Measurements from ENCODE around the gene CLNK. TPM values are rescaled to one million over a fixed set of nuclear protein-coding genes. Genes with fewer than 3 reads are reported as not detected.

The CLNK gene
- total and polyA plus RNA-seq, 2 of the 8 experiments (the other 6 are each of a cell fraction or from before 2014, with no cell fraction given) = not detected

GRCh38 chr4:10730019-10730418 lies 45.5 kb upstream of the CLNK start:
- H2BK20ac ChIP-seq (ENCODE audit: low read length) = no peak overlapping the region
- no peak overlapping the region for H3K4ac ChIP-seq (replicated peaks; ENCODE audit: insufficient read length, low read depth, low read length)
- H3K9me3 ChIP-seq (ENCODE audit: insufficient read depth in 2 of 2, low read depth in 1 of 2, low read length in 1 of 2) = no peaks in the 10 kb centered on the region
- TF ChIP-seq YY1 (IDR thresholded peaks at IDR 0.05; ENCODE audit: low read depth, low read length) = no peak
- no peak for TF ChIP-seq SP2 (IDR thresholded peaks at IDR 0.05; ENCODE audit: low read length)
- no peak for TF ChIP-seq CREB1 (IDR thresholded peaks at IDR 0.05)
- no peak for TF ChIP-seq CEBPB (IDR thresholded peaks at IDR 0.05; ENCODE audit: low read depth, low read length)
- no peak for TF ChIP-seq RXRA (IDR thresholded peaks at IDR 0.05; ENCODE audit: insufficient read depth, low read depth, low read length)
- TF ChIP-seq SIRT6 (IDR thresholded peaks at IDR 0.05; ENCODE audit: low read length) = no peak
- TF ChIP-seq POLR2AphosphoS5 (IDR thresholded peaks at IDR 0.05; ENCODE audit: low read depth, low read length) = no peak
- TF ChIP-seq TAF7 (optimal IDR thresholded peaks at IDR 0.05; ENCODE audit: borderline replicate concordance, low read depth, low read length) = no peak
- no peak for TF ChIP-seq SP4 (IDR thresholded peaks at IDR 0.05; ENCODE audit: low read length)
- no peak for TF ChIP-seq TCF12 (IDR thresholded peaks at IDR 0.05; ENCODE audit: low read depth, low read length)
- no peak for TF ChIP-seq EZH2 (IDR thresholded peaks at IDR 0.05; ENCODE audit: low read depth, low read length, severe bottlenecking)
- TF ChIP-seq TEAD4 (IDR thresholded peaks at IDR 0.05; ENCODE audit: low read depth, low read length) = no peak
- TF ChIP-seq USF2 (IDR thresholded peaks at IDR 0.05; ENCODE audit: low read length) = no peak
- no peak for TF ChIP-seq POLR2A (IDR thresholded peaks at IDR 0.05; ENCODE audit: control extremely low read depth in 1 of 2, low read depth in 2 of 2, low read length in 2 of 2)
- TF ChIP-seq HDAC6 (IDR thresholded peaks at IDR 0.05; ENCODE audit: low read depth, low read length) = no peak
- TF ChIP-seq CTBP2 (IDR thresholded peaks at IDR 0.05; ENCODE audit: borderline replicate concordance, insufficient read depth, insufficient read length, low read length) = no peak
- H4K20me1 ChIP-seq (replicated peaks in 1 of 2; ENCODE audit: control insufficient read depth in 1 of 2, insufficient read depth in 2 of 2, low read length in 2 of 2) = no peaks in the 10 kb centered on the region
- peaks cover 0 to 4% (median 2%) of the 10 kb centered on the region in 4 experiments; a peak in 2 of 7 replicates for H3K4me1 ChIP-seq (replicated peaks in 1 of 4; ENCODE audit: control insufficient read depth in 3 of 4, insufficient read depth in 4 of 4, low read length in 3 of 4)
- no peak for FAIRE-seq
- no peak overlapping the region for H2BK15ac ChIP-seq (ENCODE audit: low read length)
- ChIA-PET POLR2A (ENCODE audit: partially characterized antibody) (no interaction called here), CTCF (ENCODE audit: partially characterized antibody) (no interaction called here)
- no peak overlapping the region for H3K23ac ChIP-seq (ENCODE audit: insufficient read length)
- H2AFZ ChIP-seq (ENCODE audit: low read length) = no peak overlapping the region
- H2BK120ac ChIP-seq (replicated peaks; ENCODE audit: low read depth, low read length) = no peak overlapping the region
- no peak overlapping the region for H3K27ac ChIP-seq (ENCODE audit: low read depth, low read length)
- no peak overlapping the region for H2BK5ac ChIP-seq (ENCODE audit: low read depth, low read length)
- no peak overlapping the region for H3K4me3 ChIP-seq (ENCODE audit: extremely low read depth in 1 of 4, insufficient read depth in 2 of 4, low read depth in 3 of 4, low read length in 4 of 4)
- H3K4me2 ChIP-seq (ENCODE audit: insufficient read depth in 1 of 2, low read depth in 2 of 2, low read length in 2 of 2) = no peak overlapping the region
- H3K14ac ChIP-seq (ENCODE audit: insufficient read length) = no peak overlapping the region
- no peaks in the 10 kb centered on the region for H3K23me2 ChIP-seq (ENCODE audit: low read depth, low read length)
- H3K18ac ChIP-seq (ENCODE audit: extremely low read depth, low read length) = no peak overlapping the region
- H3K9ac ChIP-seq (replicated peaks in 1 of 4; ENCODE audit: extremely low read depth in 1 of 4, low read depth in 3 of 4, low read length in 3 of 4) = no peak overlapping the region
- 84% methylated on average over 4 of the region's 4 CpGs; no CpG with 5 or more reads in 1 of the 2 experiments for WGBS, 2 experiments (ENCODE audit: extremely low coverage in 1 of 2, insufficient coverage in 1 of 2, insufficient read length in 1 of 2, insufficient replicate concordance in 2 of 2, low coverage in 1 of 2, low lambda C conversion rate in 2 of 2, missing lambda C conversion rate in 1 of 2)
- H2AK5ac ChIP-seq (ENCODE audit: low read depth, low read length) = no peak overlapping the region
- no peaks in the 10 kb centered on the region for H3K79me1 ChIP-seq (ENCODE audit: low read depth, low read length)
- DNase-seq (ENCODE audit: low read depth in 1 of 2, low spot score in 2 of 2) = no peak
- H4K5ac ChIP-seq (ENCODE audit: insufficient read length, low read depth, low read length) = no peak overlapping the region
- H3K56ac ChIP-seq (replicated peaks; ENCODE audit: insufficient read length, low read depth, low read length) = no peak overlapping the region
- H3K36me3 ChIP-seq (ENCODE audit: control insufficient read depth in 2 of 4, insufficient read depth in 4 of 4, low read length in 3 of 4) = no peaks in the 10 kb centered on the region
- no peak overlapping the region for H4K91ac ChIP-seq (replicated peaks; ENCODE audit: insufficient read length, low read length)
- H2BK12ac ChIP-seq (ENCODE audit: low read depth, low read length) = no peak overlapping the region
- H4K8ac ChIP-seq (ENCODE audit: extremely low read depth, insufficient read depth, low read length) = no peak overlapping the region
- no peaks in the 10 kb centered on the region for H3K27me3 ChIP-seq (replicated peaks in 1 of 4; ENCODE audit: control insufficient read depth in 3 of 4, extremely low read depth in 1 of 4, insufficient read depth in 3 of 4, low read length in 3 of 4)
- H3K79me2 ChIP-seq (ENCODE audit: control insufficient read depth in 1 of 2, insufficient read depth in 2 of 2, low read length in 2 of 2) = no peaks in the 10 kb centered on the region
